Transverse colon (tissue), 4 donors: ENCODE data around the gene TF. TPM values are rescaled to one million over a fixed set of nuclear protein-coding genes. Genes with fewer than 3 reads are reported as not detected.

ENCODE experiments used
- DNase-seq: peaks from one replicate; pipeline ENCODE4 v3.0.0-alpha.2; 2019
- H3K27ac ChIP-seq, 4 donors: fragments of 200-600 bp; sonication (generic); 2 replicates each; pipeline ENCODE4 v1.5.1; 2016 to 2018; ENCODE audit warnings: inconsistent platforms in 4 of 4
- H3K27me3 ChIP-seq: fragments of 200-600 bp; sonication (generic); 2 replicates; pipeline ENCODE4 v1.5.1; 2017; ENCODE audit warnings: inconsistent platforms
- H3K36me3 ChIP-seq, 4 donors: fragments of 200-600 bp; sonication (generic); 2 replicates each; pipeline ENCODE4 v1.5.1; 2017 to 2019; ENCODE audit warnings: inconsistent platforms in 4 of 4
- H3K4me1 ChIP-seq, 4 donors: fragments of 200-600 bp; sonication (generic); 2 replicates each; pipeline ENCODE4 v1.5.1; 2017 to 2020; ENCODE audit warnings: inconsistent platforms in 4 of 4
- H3K4me3 ChIP-seq, 4 donors: fragments of 200-600 bp; sonication (generic); 1 replicate in 1 of 4; 2 replicates in 3 of 4; pipeline versions ENCODE4 v1.5.1 to v1.6.1; 2017 to 2019; ENCODE audit warnings: inconsistent platforms in 4 of 4
- H3K9me3 ChIP-seq, 2 donors: fragments of 200-600 bp; sonication (generic); 2 replicates each; pipeline ENCODE4 v1.5.1; 2017 to 2019; ENCODE audit warnings: inconsistent platforms in 2 of 2
- EP300 ChIP-seq: sonication (generic); formaldehyde crosslinking; IDR thresholded peaks from one replicate; pipeline ENCODE4 v1.6.1; 2017; ENCODE audit warnings: antibody characterized with exemption, low read depth
- POLR2A ChIP-seq: fragments of 450-650 bp; IDR thresholded peaks from one replicate; pipeline ENCODE4 v1.6.1; 2016; ENCODE audit warnings: antibody characterized with exemption, mild to moderate bottlenecking, moderate library complexity
- POLR2AphosphoS5 ChIP-seq, 3 donors: sonication (generic); formaldehyde crosslinking; IDR thresholded peaks; one replicate each; pipeline ENCODE4 v1.6.1; 2016; ENCODE audit warnings: antibody characterized with exemption in 3 of 3
- WGBS, 2 donors: methylation state at CpG; one replicate each; pipeline ENCODE4 v1.1.5; 2018; ENCODE audit warnings: low coverage in 1 of 2; 5-methylcytosine and 5-hydroxymethylcytosine counted together
- in situ Hi-C, 4 donors: fragments of 200-750 bp; cut with MboI; loops; one replicate each; pipeline versions ENCODE4 v1.15.0 to v1.15.1; 2017; ENCODE audit warnings: low sequenced_read_pairs in 3 of 4, low pct_ligation_motif_present in 1 of 4, low pct_unique_long_range_greater_than_20kb in 1 of 4
- intact Hi-C: fragments of 100-400 bp; cut with DNase I; formaldehyde crosslinking; loops from one replicate; pipeline ENCODE4 v1.15.1; 2023; ENCODE audit warnings: low total_unique reads
- total RNA-seq, 4 donors: library from RNA; depleted of rRNA; stranded (reverse); fragments of >200 nt; gene quantifications; one replicate each; pipeline ENCODE4 v1.1.0, GENCODE V29; 2016
- TF ChIP-seq, protein P1 (sequence below), 5 experiments: fragments of 200-600 bp in 3 of 5; fragments of 450-650 bp in 2 of 5; sonication (generic) in 3 of 5; IDR thresholded peaks; 1 replicate in 2 of 5; 2 replicates in 3 of 5; pipeline ENCODE4 v1.5.1; 2016 to 2017; ENCODE audit warnings: antibody characterized with exemption in 5 of 5, inconsistent platforms in 3 of 5, mild to moderate bottlenecking in 2 of 5, moderate library complexity in 1 of 5

TF gene
- 1 to 10 TPM in 2 of 4 donors, under 1 TPM in 1, not detected in 1; 0.96 to 7.1 (median 1.1) TPM for total RNA-seq

DNA sequence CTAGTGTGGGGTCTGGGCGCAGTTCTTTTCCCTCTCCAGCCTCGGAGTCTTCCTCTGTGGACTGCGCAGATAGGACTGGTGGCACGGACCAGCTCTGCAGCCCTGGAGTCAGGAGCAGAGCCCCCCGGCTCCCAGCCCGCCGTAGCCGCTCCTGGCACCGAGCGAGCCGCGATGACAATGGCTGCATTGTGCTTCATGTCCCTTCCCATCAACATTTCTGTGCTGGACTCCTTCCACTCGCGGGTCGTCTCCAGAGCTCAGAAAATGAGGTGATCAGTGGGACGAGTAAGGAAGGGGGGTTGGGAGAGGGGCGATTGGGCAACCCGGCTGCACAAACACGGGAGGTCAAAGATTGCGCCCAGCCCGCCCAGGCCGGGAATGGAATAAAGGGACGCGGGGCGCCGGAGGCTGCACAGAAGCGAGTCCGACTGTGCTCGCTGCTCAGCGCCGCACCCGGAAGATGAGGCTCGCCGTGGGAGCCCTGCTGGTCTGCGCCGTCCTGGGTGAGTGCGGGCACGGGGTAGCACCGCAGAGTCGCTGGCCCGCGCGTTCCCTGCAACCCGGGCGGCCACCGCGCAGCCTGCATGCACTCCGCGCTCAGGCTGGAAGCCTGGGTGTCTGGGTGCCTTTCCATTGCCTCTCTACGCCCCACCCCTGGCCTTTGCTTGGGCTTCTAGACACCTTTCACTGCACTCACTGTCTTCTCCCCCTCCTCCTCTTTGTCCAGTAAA, at the start of gene TF:
Gene TF (plus strand): TSS at position 413 of the 731 bp plus-strand sequence. CDS start 48 bp downstream, at position 461.
- 36% methylated on average over 43 of the region's 50 CpGs; no CpG with 5 or more reads in 1 of the 2 donors for WGBS, 2 donors
- Histone ChIP-seq H3K4me3 (no peak within 1 kb of the TSS), H3K27me3 (peaks cover 39% of the 10 kb centered on the region), H3K36me3 (no peaks in the 10 kb centered on the region), H3K9me3 (no peaks in the 10 kb centered on the region), H3K4me1 (no peaks in the 10 kb centered on the region), H3K27ac (no peak within 1 kb of the TSS)
- in situ Hi-C loops (no loop called here), intact Hi-C loops (no loop called here)
- no peak for DNase-seq
- TF ChIP-seq POLR2AphosphoS5 (IDR thresholded peaks at IDR 0.05) (no peak), EP300 (no peak), POLR2A (no peak)
- TF ChIP-seq, protein P1, sequence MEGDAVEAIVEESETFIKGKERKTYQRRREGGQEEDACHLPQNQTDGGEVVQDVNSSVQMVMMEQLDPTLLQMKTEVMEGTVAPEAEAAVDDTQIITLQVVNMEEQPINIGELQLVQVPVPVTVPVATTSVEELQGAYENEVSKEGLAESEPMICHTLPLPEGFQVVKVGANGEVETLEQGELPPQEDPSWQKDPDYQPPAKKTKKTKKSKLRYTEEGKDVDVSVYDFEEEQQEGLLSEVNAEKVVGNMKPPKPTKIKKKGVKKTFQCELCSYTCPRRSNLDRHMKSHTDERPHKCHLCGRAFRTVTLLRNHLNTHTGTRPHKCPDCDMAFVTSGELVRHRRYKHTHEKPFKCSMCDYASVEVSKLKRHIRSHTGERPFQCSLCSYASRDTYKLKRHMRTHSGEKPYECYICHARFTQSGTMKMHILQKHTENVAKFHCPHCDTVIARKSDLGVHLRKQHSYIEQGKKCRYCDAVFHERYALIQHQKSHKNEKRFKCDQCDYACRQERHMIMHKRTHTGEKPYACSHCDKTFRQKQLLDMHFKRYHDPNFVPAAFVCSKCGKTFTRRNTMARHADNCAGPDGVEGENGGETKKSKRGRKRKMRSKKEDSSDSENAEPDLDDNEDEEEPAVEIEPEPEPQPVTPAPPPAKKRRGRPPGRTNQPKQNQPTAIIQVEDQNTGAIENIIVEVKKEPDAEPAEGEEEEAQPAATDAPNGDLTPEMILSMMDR (IDR thresholded peaks at IDR 0.05), result no peak

DNA sequence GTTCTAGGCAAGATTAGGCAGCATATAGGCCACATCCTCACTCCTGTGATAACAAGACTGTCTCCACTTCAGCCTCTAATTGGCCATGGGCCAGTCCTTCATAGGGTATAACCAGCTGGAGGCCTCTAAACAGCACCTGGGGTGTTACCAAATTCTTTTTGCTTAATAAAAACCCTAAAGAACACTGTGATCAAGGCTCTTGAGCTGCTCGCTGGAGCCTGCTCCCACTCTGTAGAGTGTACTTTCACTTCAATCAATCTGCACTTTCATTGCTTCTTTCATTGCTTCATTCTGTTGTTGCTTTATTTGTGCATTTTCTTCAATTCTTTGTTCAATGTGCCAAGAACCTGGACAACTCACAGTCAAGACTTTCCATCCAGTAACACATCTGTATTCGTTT, 48.2 kb upstream of the TF start:
- intact Hi-C loops, result no loop called here
- DNase-seq, result no peak
- WGBS, 2 donors, result 70% methylated on average over 2 of the region's 2 CpGs; no CpG with 5 or more reads in 1 of the 2 donors
- Histone ChIP-seq H3K27me3 (no peaks in the 10 kb centered on the region), H3K4me1 (no peaks in the 10 kb centered on the region), H3K27ac (no peak overlapping the region), H3K36me3 (no peaks in the 10 kb centered on the region), H3K9me3 (no peaks in the 10 kb centered on the region), H3K4me3 (no peak overlapping the region)
- in situ Hi-C loops, result no loop called here
- TF ChIP-seq EP300 (no peak), POLR2AphosphoS5 (IDR thresholded peaks at IDR 0.05) (no peak), POLR2A (no peak)
- TF ChIP-seq, protein P1 (IDR thresholded peaks at IDR 0.05), result no peak

DNA sequence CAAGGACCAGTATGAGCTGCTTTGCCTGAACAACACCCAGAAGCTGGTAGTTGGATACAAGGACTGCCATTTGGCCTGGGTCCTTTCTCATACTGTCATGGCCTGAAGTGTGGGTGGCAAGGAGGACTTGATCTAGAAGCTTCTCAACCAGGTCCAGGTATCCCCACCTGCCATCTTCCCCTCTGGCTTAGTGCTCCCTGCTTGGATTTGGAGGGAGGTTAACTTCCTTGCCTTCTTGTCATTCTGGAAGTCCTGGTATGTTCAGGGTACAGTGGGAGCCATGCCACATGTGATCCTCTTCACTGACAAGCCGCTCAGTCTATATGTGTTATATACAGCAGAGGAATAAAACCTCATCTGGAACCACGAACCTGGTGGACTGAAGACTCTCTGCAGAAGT, 46.7 kb upstream of the TF start:
- Histone ChIP-seq H3K27ac (no peak overlapping the region), H3K27me3 (no peaks in the 10 kb centered on the region), H3K36me3 (no peaks in the 10 kb centered on the region), H3K9me3 (no peaks in the 10 kb centered on the region), H3K4me1 (no peaks in the 10 kb centered on the region), H3K4me3 (no peak overlapping the region)
- in situ Hi-C loops (no loop called here), intact Hi-C loops (no loop called here)
- DNase-seq, result no peak
- TF ChIP-seq, protein P1 (IDR thresholded peaks at IDR 0.05), result no peak
- TF ChIP-seq POLR2A (no peak), POLR2AphosphoS5 (IDR thresholded peaks at IDR 0.05) (no peak), EP300 (no peak)
- 55 to 100% methylated on average over 1 to 2 of the region's 2 CpGs for WGBS, 2 donors

DNA sequence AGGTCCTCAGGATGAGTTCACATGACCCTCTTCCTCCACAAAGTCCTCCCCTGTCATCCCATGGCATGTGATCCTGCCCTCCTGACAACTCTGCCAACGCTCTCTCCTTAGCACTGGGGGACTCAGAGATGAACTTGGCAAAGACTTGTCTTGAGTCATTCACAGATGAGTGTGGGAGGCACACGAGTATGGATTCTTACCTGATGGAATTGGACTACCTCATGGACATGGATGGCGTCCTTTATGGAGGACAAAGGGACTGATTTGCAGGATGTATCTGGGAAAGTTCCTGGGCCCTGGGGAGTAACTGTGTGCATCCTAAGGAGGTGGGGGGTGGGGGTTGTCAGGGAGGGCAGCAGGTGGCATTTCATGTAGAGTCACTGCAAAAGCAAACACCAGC, 46.3 kb upstream of the TF start:
- Histone ChIP-seq H3K27me3 (no peaks in the 10 kb centered on the region), H3K27ac (no peak overlapping the region), H3K4me1 (no peaks in the 10 kb centered on the region), H3K9me3 (no peaks in the 10 kb centered on the region), H3K4me3 (no peak overlapping the region), H3K36me3 (no peaks in the 10 kb centered on the region)
- in situ Hi-C loops, result no loop called here
- WGBS, 2 donors, result 60 to 78% methylated on average over 2 to 3 of the region's 3 CpGs
- intact Hi-C loops, result no loop called here
- TF ChIP-seq, protein P1 (IDR thresholded peaks at IDR 0.05), result no peak
- no peak for TF ChIP-seq EP300
- no peak for TF ChIP-seq POLR2A
- no peak for TF ChIP-seq POLR2AphosphoS5 (IDR thresholded peaks at IDR 0.05)
- DNase-seq, result no peak
